Measurements from ENCODE around the gene FYN. TPM values are rescaled to one million over a fixed set of nuclear protein-coding genes. Genes with fewer than 3 reads are reported as not detected.

FYN gene
- total RNA-seq, 1 donor from 2014 or later = 525 TPM

GRCh38 chr6:111754423-111754822, 118.8 kb downstream of the FYN start:
- DNase-seq = no peak
- peaks cover 28% of the 10 kb centered on the region for H3K4me1 Mint-ChIP-seq (ENCODE audit: low read depth, unreplicated experiment)
- no peak overlapping the region for H3K4me3 Mint-ChIP-seq (ENCODE audit: unreplicated experiment)
- no peak for TF ChIP-seq CTCF (IDR thresholded peaks at IDR 0.05; ENCODE audit: partially characterized antibody, unreplicated experiment)
- H3K27ac Mint-ChIP-seq (ENCODE audit: unreplicated experiment) = no peak overlapping the region
- no peaks in the 10 kb centered on the region for H3K36me3 Mint-ChIP-seq (ENCODE audit: unreplicated experiment)
- peaks cover 3% of the 10 kb centered on the region for H3K27me3 Mint-ChIP-seq (ENCODE audit: unreplicated experiment)
- peaks cover 5% of the 10 kb centered on the region for H3K9me3 Mint-ChIP-seq (ENCODE audit: unreplicated experiment)

GRCh38 chr6:111753573-111753972, 119.7 kb downstream of the FYN start:
- DNase-seq = no peak
- H3K36me3 Mint-ChIP-seq (ENCODE audit: unreplicated experiment) = no peaks in the 10 kb centered on the region
- H3K27me3 Mint-ChIP-seq (ENCODE audit: unreplicated experiment) = peaks cover 1% of the 10 kb centered on the region
- peaks cover 20% of the 10 kb centered on the region for H3K4me1 Mint-ChIP-seq (ENCODE audit: low read depth, unreplicated experiment)
- H3K27ac Mint-ChIP-seq (ENCODE audit: unreplicated experiment) = no peak overlapping the region
- peaks cover 4% of the 10 kb centered on the region for H3K9me3 Mint-ChIP-seq (ENCODE audit: unreplicated experiment)
- no peak overlapping the region for H3K4me3 Mint-ChIP-seq (ENCODE audit: unreplicated experiment)
- no peak for TF ChIP-seq CTCF (IDR thresholded peaks at IDR 0.05; ENCODE audit: partially characterized antibody, unreplicated experiment)

- Mint-ChIP-seq H3K27ac (ENCODE audit: unreplicated experiment) (no peak overlapping the region), H3K4me1 (ENCODE audit: low read depth, unreplicated experiment) (peaks cover 25% of the 10 kb centered on the region), H3K9me3 (ENCODE audit: unreplicated experiment) (peaks cover 4% of the 10 kb centered on the region), H3K36me3 (ENCODE audit: unreplicated experiment) (no peaks in the 10 kb centered on the region), H3K4me3 (ENCODE audit: unreplicated experiment) (no peak overlapping the region), H3K27me3 (ENCODE audit: unreplicated experiment) (no peaks in the 10 kb centered on the region)
- TF ChIP-seq CTCF (IDR thresholded peaks at IDR 0.05; ENCODE audit: partially characterized antibody, unreplicated experiment) = no peak
- no peak for DNase-seq
These were observed 120.8 kb downstream of the FYN start for GRCh38 chr6:111752476-111752875.

GRCh38 chr6:111750753-111751673, 122.2 kb downstream of the FYN start:
- peaks cover 31% of the 10 kb centered on the region for H3K4me1 Mint-ChIP-seq (ENCODE audit: low read depth, unreplicated experiment)
- no peak overlapping the region for H3K4me3 Mint-ChIP-seq (ENCODE audit: unreplicated experiment)
- no peak for DNase-seq
- H3K27ac Mint-ChIP-seq (ENCODE audit: unreplicated experiment) = no peak overlapping the region
- H3K27me3 Mint-ChIP-seq (ENCODE audit: unreplicated experiment) = no peaks in the 10 kb centered on the region
- no peaks in the 10 kb centered on the region for H3K36me3 Mint-ChIP-seq (ENCODE audit: unreplicated experiment)
- no peak for TF ChIP-seq CTCF (IDR thresholded peaks at IDR 0.05; ENCODE audit: partially characterized antibody, unreplicated experiment)
- H3K9me3 Mint-ChIP-seq (ENCODE audit: unreplicated experiment) = peaks cover 4% of the 10 kb centered on the region

- Mint-ChIP-seq H3K27ac (ENCODE audit: unreplicated experiment) (no peak overlapping the region), H3K9me3 (ENCODE audit: unreplicated experiment) (peaks cover 4% of the 10 kb centered on the region), H3K4me1 (ENCODE audit: low read depth, unreplicated experiment) (peaks cover 39% of the 10 kb centered on the region), H3K36me3 (ENCODE audit: unreplicated experiment) (no peaks in the 10 kb centered on the region), H3K4me3 (ENCODE audit: unreplicated experiment) (no peak overlapping the region), H3K27me3 (ENCODE audit: unreplicated experiment) (peaks cover 3% of the 10 kb centered on the region)
- no peak for DNase-seq
- no peak for TF ChIP-seq CTCF (IDR thresholded peaks at IDR 0.05; ENCODE audit: partially characterized antibody, unreplicated experiment)
These were observed 123.1 kb downstream of the FYN start for GRCh38 chr6:111750153-111750552.
